ENCODE measurements around the gene ICE2.

Gene ICE2

GRCh38 chr15:60454824-60455223 lies 24.1 kb downstream of the ICE2 start:
- Mint-ChIP-seq H3K27me3 (no peaks in the 10 kb centered on the region), H3K4me3 (no peak overlapping the region), H3K36me3 (peaks cover 39% of the 10 kb centered on the region), H3K27ac (no peak overlapping the region), H3K4me1 (no peaks in the 10 kb centered on the region), H3K9me3 (no peaks in the 10 kb centered on the region)
- no peak for DNase-seq
- CTCF ChIA-PET: no interaction called here

- no peaks in the 10 kb centered on the region for H3K9me3 Mint-ChIP-seq
- CTCF ChIA-PET: interaction anchor here (1.0 to 1.3 kb wide), 4 partner anchors 16 to 120 kb away, joined by 3 to 4 read pairs (median 3); no protein-coding TSS in a partner anchor
- peaks cover 33% of the 10 kb centered on the region for H3K36me3 Mint-ChIP-seq
- no peak overlapping the region for H3K4me3 Mint-ChIP-seq
- no peaks in the 10 kb centered on the region for H3K27me3 Mint-ChIP-seq
- no peaks in the 10 kb centered on the region for H3K4me1 Mint-ChIP-seq
- DNase-seq: no peak
- H3K27ac Mint-ChIP-seq: no peak overlapping the region
Observed at GRCh38 chr15:60448668-60449360, 30.1 kb downstream of the ICE2 start.

- Mint-ChIP-seq H3K36me3 (peaks cover 25% of the 10 kb centered on the region), H3K4me3 (no peak overlapping the region), H3K27me3 (no peaks in the 10 kb centered on the region), H3K9me3 (no peaks in the 10 kb centered on the region), H3K4me1 (peaks cover 4% of the 10 kb centered on the region), H3K27ac (no peak overlapping the region)
- CTCF ChIA-PET: interaction anchor here (0.7 to 3.1 kb wide), 3 partner anchors 76 to 266 kb away, joined by 3 to 30 read pairs (median 3); no protein-coding TSS in a partner anchor
- no peak for DNase-seq
Observed at GRCh38 chr15:60444289-60444912, 34.5 kb downstream of the ICE2 start.

- H3K27me3 Mint-ChIP-seq: no peaks in the 10 kb centered on the region
- CTCF ChIA-PET: interaction anchor here (0.6 to 1.7 kb wide), 3 partner anchors 41 to 83 kb away, joined by 3 to 7 read pairs (median 4); no protein-coding TSS in a partner anchor
- H3K4me1 Mint-ChIP-seq: peaks cover 4% of the 10 kb centered on the region
- H3K9me3 Mint-ChIP-seq: no peaks in the 10 kb centered on the region
- H3K27ac Mint-ChIP-seq: no peak overlapping the region
- DNase-seq: no peak
- no peak overlapping the region for H3K4me3 Mint-ChIP-seq
- H3K36me3 Mint-ChIP-seq: peaks cover 21% of the 10 kb centered on the region
Observed at GRCh38 chr15:60442763-60443162, 36.2 kb downstream of the ICE2 start.

- no peaks in the 10 kb centered on the region for H3K27me3 Mint-ChIP-seq
- H3K9me3 Mint-ChIP-seq: no peaks in the 10 kb centered on the region
- H3K36me3 Mint-ChIP-seq: peaks cover 21% of the 10 kb centered on the region
- peaks cover 4% of the 10 kb centered on the region for H3K4me1 Mint-ChIP-seq
- no peak overlapping the region for H3K27ac Mint-ChIP-seq
- CTCF ChIA-PET: interaction anchor here (0.6 to 1.7 kb wide), 3 partner anchors 41 to 83 kb away, joined by 3 to 7 read pairs (median 4); no protein-coding TSS in a partner anchor
- DNase-seq: no peak
- no peak overlapping the region for H3K4me3 Mint-ChIP-seq
Observed at GRCh38 chr15:60442031-60442650, 36.8 kb downstream of the ICE2 start.

GRCh38 chr15:60441331-60441730 lies 37.6 kb downstream of the ICE2 start:
- CTCF ChIA-PET: interaction anchor here (0.8 to 1.7 kb wide), 2 partner anchors 12 to 82 kb away, joined by 3 to 7 read pairs; no protein-coding TSS in a partner anchor
- H3K4me1 Mint-ChIP-seq: peaks cover 4% of the 10 kb centered on the region
- no peak overlapping the region for H3K27ac Mint-ChIP-seq
- no peaks in the 10 kb centered on the region for H3K27me3 Mint-ChIP-seq
- no peak overlapping the region for H3K4me3 Mint-ChIP-seq
- DNase-seq: no peak
- H3K9me3 Mint-ChIP-seq: no peaks in the 10 kb centered on the region
- peaks cover 21% of the 10 kb centered on the region for H3K36me3 Mint-ChIP-seq

- Mint-ChIP-seq H3K27ac (no peak overlapping the region), H3K4me1 (peaks cover 4% of the 10 kb centered on the region), H3K36me3 (peaks cover 28% of the 10 kb centered on the region), H3K4me3 (no peak overlapping the region), H3K9me3 (no peaks in the 10 kb centered on the region), H3K27me3 (no peaks in the 10 kb centered on the region)
- CTCF ChIA-PET: no interaction called here
- no peak for DNase-seq
Observed at GRCh38 chr15:60438646-60439045, 40.3 kb downstream of the ICE2 start.

GRCh38 chr15:60428935-60429334 lies 50.0 kb downstream of the ICE2 start:
- CTCF ChIA-PET: no interaction called here
- Mint-ChIP-seq H3K4me1 (peaks cover 4% of the 10 kb centered on the region), H3K27me3 (no peaks in the 10 kb centered on the region), H3K4me3 (no peak overlapping the region), H3K27ac (no peak overlapping the region), H3K36me3 (peaks cover 32% of the 10 kb centered on the region), H3K9me3 (no peaks in the 10 kb centered on the region)
- no peak for DNase-seq

GRCh38 chr15:60426870-60427508 lies 52.0 kb downstream of the ICE2 start:
- no peaks in the 10 kb centered on the region for H3K27me3 Mint-ChIP-seq
- no peak overlapping the region for H3K4me3 Mint-ChIP-seq
- CTCF ChIA-PET: interaction anchor here (0.8 kb wide), 1 partner anchor 9 kb away, joined by 3 read pairs; no protein-coding TSS in a partner anchor
- H3K9me3 Mint-ChIP-seq: no peaks in the 10 kb centered on the region
- peaks cover 12% of the 10 kb centered on the region for H3K4me1 Mint-ChIP-seq
- no peak for DNase-seq
- H3K36me3 Mint-ChIP-seq: peaks cover 33% of the 10 kb centered on the region
- no peak overlapping the region for H3K27ac Mint-ChIP-seq

- Mint-ChIP-seq H3K27ac (no peak overlapping the region), H3K4me3 (no peak overlapping the region), H3K27me3 (no peaks in the 10 kb centered on the region), H3K36me3 (peaks cover 34% of the 10 kb centered on the region), H3K4me1 (peaks cover 12% of the 10 kb centered on the region), H3K9me3 (no peaks in the 10 kb centered on the region)
- DNase-seq: no peak
- CTCF ChIA-PET: no interaction called here
Observed at GRCh38 chr15:60425461-60425860, 53.5 kb downstream of the ICE2 start.

- CTCF ChIA-PET: interaction anchor here (0.9 kb wide), 1 partner anchor 65 kb away, joined by 3 read pairs; no protein-coding TSS in a partner anchor
- Mint-ChIP-seq H3K27me3 (no peaks in the 10 kb centered on the region), H3K9me3 (no peaks in the 10 kb centered on the region), H3K4me1 (peaks cover 12% of the 10 kb centered on the region), H3K4me3 (no peak overlapping the region), H3K36me3 (peaks cover 35% of the 10 kb centered on the region), H3K27ac (no peak overlapping the region)
- DNase-seq: no peak
Observed at GRCh38 chr15:60424006-60424405, 54.9 kb downstream of the ICE2 start.

GRCh38 chr15:60423537-60423936 lies 55.4 kb downstream of the ICE2 start:
- Mint-ChIP-seq H3K36me3 (peaks cover 35% of the 10 kb centered on the region), H3K9me3 (no peaks in the 10 kb centered on the region), H3K27me3 (no peaks in the 10 kb centered on the region), H3K27ac (no peak overlapping the region), H3K4me3 (no peak overlapping the region), H3K4me1 (peaks cover 12% of the 10 kb centered on the region)
- CTCF ChIA-PET: interaction anchor here (0.9 kb wide), 1 partner anchor 64 kb away, joined by 3 read pairs; no protein-coding TSS in a partner anchor
- DNase-seq: peak; percentile 25

- peaks cover 28% of the 10 kb centered on the region for H3K36me3 Mint-ChIP-seq
- H3K4me1 Mint-ChIP-seq: peaks cover 12% of the 10 kb centered on the region
- DNase-seq: no peak
- H3K27ac Mint-ChIP-seq: no peak overlapping the region
- CTCF ChIA-PET: interaction anchor here (0.8 kb wide), 1 partner anchor 99 kb away, joined by 3 read pairs; no protein-coding TSS in a partner anchor
- no peak overlapping the region for H3K4me3 Mint-ChIP-seq
- H3K9me3 Mint-ChIP-seq: no peaks in the 10 kb centered on the region
- H3K27me3 Mint-ChIP-seq: no peaks in the 10 kb centered on the region
Observed at GRCh38 chr15:60421544-60421943, 57.4 kb downstream of the ICE2 start.

GRCh38 chr15:60420203-60420716 lies 58.7 kb downstream of the ICE2 start:
- Mint-ChIP-seq H3K4me3 (no peak overlapping the region), H3K4me1 (peaks cover 12% of the 10 kb centered on the region), H3K27ac (no peak overlapping the region), H3K27me3 (no peaks in the 10 kb centered on the region), H3K36me3 (peaks cover 24% of the 10 kb centered on the region), H3K9me3 (no peaks in the 10 kb centered on the region)
- CTCF ChIA-PET: no interaction called here
- DNase-seq: no peak
